ENCODE data around the gene SMO.

DNA sequence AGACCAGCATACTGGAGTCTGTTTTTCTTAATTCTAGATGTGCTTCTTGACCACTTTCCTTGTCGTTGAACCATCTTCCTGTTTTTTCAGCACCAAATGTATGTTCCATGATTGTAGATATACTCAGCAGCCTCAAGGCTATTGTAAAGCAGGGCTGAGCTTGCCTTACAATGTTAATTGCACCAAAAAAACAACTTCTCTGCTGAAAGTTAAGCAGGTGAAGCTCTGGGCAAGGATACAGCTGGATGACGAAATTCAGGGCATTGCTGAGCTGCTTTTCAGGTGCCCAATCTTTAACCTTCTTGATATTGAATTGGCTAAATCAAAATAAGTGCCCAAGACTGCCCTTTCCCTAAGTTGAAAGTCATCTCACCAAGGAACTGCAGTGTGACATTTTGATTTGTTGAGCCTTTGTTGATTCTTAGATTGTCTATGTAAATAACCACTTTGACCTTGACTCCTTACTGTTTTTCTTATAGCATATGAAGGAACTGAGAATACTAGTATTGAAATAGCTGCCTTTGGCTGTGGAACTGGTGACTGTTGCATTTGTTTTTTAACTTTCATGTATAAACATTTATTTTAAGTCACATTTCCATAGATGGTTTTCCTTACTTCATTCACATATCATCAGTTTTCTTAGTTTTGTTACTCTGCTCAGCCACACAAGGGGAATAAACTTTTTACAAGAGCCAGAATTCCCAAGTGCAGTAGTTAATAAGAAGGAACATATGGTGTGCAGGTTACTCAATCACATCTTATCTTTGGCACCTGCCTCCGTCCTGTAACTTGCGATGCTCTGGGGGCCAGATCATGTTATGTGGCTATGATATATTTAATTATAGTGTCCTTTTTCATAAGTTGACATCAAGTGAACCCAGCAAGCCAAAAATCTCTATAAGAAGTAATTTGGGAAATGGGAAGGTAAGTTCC is 39.5 kb downstream of the SMO start:
- TF ChIP-seq CTCF (IDR thresholded peaks at IDR 0.05; ENCODE audit: borderline replicate concordance, extremely low read depth, low read length, poor library complexity, severe bottlenecking) (no peak), EZH2 (IDR thresholded peaks at IDR 0.05; ENCODE audit: borderline replicate concordance, low read depth, low read length, severe bottlenecking) (no peak)
